ENCODE measurements around the gene VMAC. TPM values are rescaled to one million over a fixed set of nuclear protein-coding genes. Genes with fewer than 3 reads are reported as not detected.

The VMAC gene
- total RNA-seq, 1 experiment from 2014 or later, result 4.3 TPM

- TF ChIP-seq CTCF (IDR thresholded peaks at IDR 0.05; ENCODE audit: unreplicated experiment), result no peak
- Mint-ChIP-seq H3K27me3 (ENCODE audit: unreplicated experiment) (no peaks in the 10 kb centered on the region), H3K27ac (ENCODE audit: unreplicated experiment) (no peak overlapping the region), H3K4me3 (ENCODE audit: low read depth, unreplicated experiment) (no peak overlapping the region), H3K4me1 (ENCODE audit: low read depth, unreplicated experiment) (no peaks in the 10 kb centered on the region), H3K9me3 (ENCODE audit: low read depth, unreplicated experiment) (no peaks in the 10 kb centered on the region), H3K36me3 (ENCODE audit: insufficient read depth, unreplicated experiment) (peaks cover 28% of the 10 kb centered on the region)
- intact Hi-C loops (cut with micrococcal nuclease; ENCODE audit: unreplicated experiment), result no loop called here
- CTCF ChIA-PET, result interaction anchor here (0.7 to 1.0 kb wide), 2 partner anchors 12 to 76 kb away, joined by 3 to 4 read pairs; no protein-coding TSS in a partner anchor
- no peak for DNase-seq
- no TSS peak for BruUV-seq (replicated peaks)
Observed at GRCh38 chr19:5899728-5900526, 4.7 kb upstream of the VMAC start.

GRCh38 chr19:5900976-5901375, 3.7 kb upstream of the VMAC start:
- no peak overlapping the region for H3K27ac Mint-ChIP-seq (ENCODE audit: unreplicated experiment)
- H3K4me3 Mint-ChIP-seq (ENCODE audit: low read depth, unreplicated experiment), result no peak overlapping the region
- TF ChIP-seq CTCF (IDR thresholded peaks at IDR 0.05; ENCODE audit: unreplicated experiment), result no peak
- no TSS peak for BruUV-seq (replicated peaks)
- H3K4me1 Mint-ChIP-seq (ENCODE audit: low read depth, unreplicated experiment), result no peaks in the 10 kb centered on the region
- H3K9me3 Mint-ChIP-seq (ENCODE audit: low read depth, unreplicated experiment), result no peaks in the 10 kb centered on the region
- no peak for DNase-seq
- no peaks in the 10 kb centered on the region for H3K27me3 Mint-ChIP-seq (ENCODE audit: unreplicated experiment)
- CTCF ChIA-PET, result interaction anchor here (0.7 kb wide), 1 partner anchor 75 kb away, joined by 3 read pairs; no protein-coding TSS in a partner anchor
- H3K36me3 Mint-ChIP-seq (ENCODE audit: insufficient read depth, unreplicated experiment), result peaks cover 25% of the 10 kb centered on the region
- intact Hi-C loops (cut with micrococcal nuclease; ENCODE audit: unreplicated experiment), result no loop called here

- DNase-seq, result no peak
- CTCF ChIA-PET, result interaction anchor here (0.6 to 2.9 kb wide), 3 partner anchors 59 to 130 kb away, joined by 3 to 26 read pairs (median 12); partner anchors contain the start of gene NRTN
- BruUV-seq (replicated peaks), result TSS peak; percentile 42
- intact Hi-C loops (cut with micrococcal nuclease; ENCODE audit: unreplicated experiment), result no loop called here
- no peaks in the 10 kb centered on the region for H3K9me3 Mint-ChIP-seq (ENCODE audit: low read depth, unreplicated experiment)
- H3K36me3 Mint-ChIP-seq (ENCODE audit: insufficient read depth, unreplicated experiment), result peaks cover 29% of the 10 kb centered on the region
- H3K27me3 Mint-ChIP-seq (ENCODE audit: unreplicated experiment), result no peaks in the 10 kb centered on the region
- peak overlapping the region; percentile 92 for H3K27ac Mint-ChIP-seq (ENCODE audit: unreplicated experiment)
- H3K4me3 Mint-ChIP-seq (ENCODE audit: low read depth, unreplicated experiment), result peak overlapping the region; percentile 90
- TF ChIP-seq CTCF (IDR thresholded peaks at IDR 0.05; ENCODE audit: unreplicated experiment), result no peak
- H3K4me1 Mint-ChIP-seq (ENCODE audit: low read depth, unreplicated experiment), result peaks cover 8% of the 10 kb centered on the region
Observed at GRCh38 chr19:5903056-5903623, 1.5 kb upstream of the VMAC start.

GRCh38 chr19:5903624-5904351, 884 bp upstream of the VMAC start, which contains the start of gene NDUFA11:
TSS of gene NDUFA11 (minus strand) at chr19:5903790. CDS start at chr19:5903708, 82 bp downstream.
- peak within 1 kb of the TSS; percentile 90 for H3K4me3 Mint-ChIP-seq (ENCODE audit: low read depth, unreplicated experiment)
- H3K4me1 Mint-ChIP-seq (ENCODE audit: low read depth, unreplicated experiment), result peaks cover 8% of the 10 kb centered on the region
- intact Hi-C loops (cut with micrococcal nuclease; ENCODE audit: unreplicated experiment), result no loop called here
- CTCF ChIA-PET, result interaction anchor here (0.5 to 2.9 kb wide), 5 partner anchors 10 to 214 kb away, joined by 3 to 26 read pairs (median 5); partner anchors contain the start of genes CAPS, NRTN and RPL36
- H3K9me3 Mint-ChIP-seq (ENCODE audit: low read depth, unreplicated experiment), result no peaks in the 10 kb centered on the region
- H3K27me3 Mint-ChIP-seq (ENCODE audit: unreplicated experiment), result no peaks in the 10 kb centered on the region
- H3K36me3 Mint-ChIP-seq (ENCODE audit: insufficient read depth, unreplicated experiment), result peaks cover 29% of the 10 kb centered on the region
- no TSS peak for BruUV-seq (replicated peaks)
- TF ChIP-seq CTCF (IDR thresholded peaks at IDR 0.05; ENCODE audit: unreplicated experiment), result no peak
- peak within 1 kb of the TSS; percentile 92 for H3K27ac Mint-ChIP-seq (ENCODE audit: unreplicated experiment)
- peak; percentile 93 for DNase-seq

Data from Calu3 (cell line).